Adrenal gland (tissue), 12 donors: ENCODE results near the gene LPIN2. TPM values are rescaled to one million over a fixed set of nuclear protein-coding genes. Genes with fewer than 3 reads are reported as not detected.
A peak's percentile ranks its signal among the peaks of the same experiment; 100 is the strongest.

ENCODE experiments used
- DNase-seq, 7 donors: peaks; one replicate each; pipeline ENCODE4 v3.0.0-alpha.2; 2019 to 2020
- H3K27ac ChIP-seq, 5 donors: fragments of 200-600 bp; sonication (generic) in 4 of 5; 1 replicate in 3 of 5; 2 replicates in 2 of 5; pipeline versions ENCODE4 v1.5.1 to v1.8.0; 2016 to 2020; ENCODE audit warnings: mild to moderate bottlenecking in 1 of 5
- H3K27me3 ChIP-seq: fragments of 200-600 bp; 2 replicates; pipeline ENCODE4 v1.8.0; 2021
- H3K36me3 ChIP-seq, 2 donors: fragments of 200-600 bp; replicated peaks in 1 of 2; 1 replicate in 1 of 2; 2 replicates in 1 of 2; pipeline versions ENCODE4 v1.5.1 to v1.8.0; 2018 to 2022
- H3K4me1 ChIP-seq, 2 donors: fragments of 200-600 bp; replicated peaks in 1 of 2; 1 replicate in 1 of 2; 2 replicates in 1 of 2; pipeline versions ENCODE4 v1.5.1 to v1.8.0; 2018 to 2021
- H3K4me3 ChIP-seq, 4 donors: fragments of 200-600 bp; sonication (generic) in 3 of 4; one replicate each; pipeline ENCODE4 v1.5.1; 2016 to 2018
- H3K9me3 ChIP-seq, 3 donors: fragments of 200-600 bp; sonication (generic) in 1 of 3; replicated peaks in 1 of 3; 1 replicate in 2 of 3; 2 replicates in 1 of 3; pipeline versions ENCODE4 v1.5.1 to v1.8.0; 2016 to 2021
- CTCF ChIP-seq, 6 experiments: fragments of 450-650 bp in 4 of 6; fragments of 200-600 bp in 2 of 6; sonication (generic) in 1 of 6; IDR thresholded peaks; 1 replicate in 5 of 6; 2 replicates in 1 of 6; pipeline versions ENCODE4 v1.5.1 to v1.8.0; 2016 to 2021; ENCODE audit warnings: antibody characterized with exemption in 6 of 6, mild to moderate bottlenecking in 2 of 6, moderate library complexity in 1 of 6
- POLR2A ChIP-seq, 2 donors: fragments of 450-650 bp; IDR thresholded peaks; one replicate each; pipeline ENCODE4 v1.6.1; 2017; ENCODE audit warnings: antibody characterized with exemption in 2 of 2, mild to moderate bottlenecking in 2 of 2, moderate library complexity in 1 of 2
- WGBS, 4 donors: extraction: QIAGEN DNeasy Blood & Tissue Kit in 2 of 4; methylation state at CpG; one replicate each; pipeline versions ENCODE4 v1.1.5 to v1.1.7; 2013 to 2017; 5-methylcytosine and 5-hydroxymethylcytosine counted together
- intact Hi-C, 2 donors: fragments of 100-400 bp; cut with DNase I; formaldehyde crosslinking; loops; one replicate each; pipeline versions ENCODE4 v1.14.1 to v1.15.0; 2022 to 2023
- polyA plus RNA-seq, 3 donors: library from polyadenylated mRNA; stranded (reverse); fragments of 200-250 nt in 2 of 3; fragments of 350-450 nt in 1 of 3; fragmentation: Illumina TruSeq in 1 of 3; extraction: RNeasy Lipid Tissue Mini Kit (QIAGEN cat#74804) in 1 of 3; gene quantifications; one replicate each; pipeline ENCODE4 v1.2.3, GENCODE V29; 2013 to 2014
- total RNA-seq, 9 donors: library from RNA; depleted of rRNA in 4 of 9; stranded (reverse); fragments of >200 nt in 4 of 9; fragments of 120-200 nt in 1 of 9; fragmentation: NEBNext Ultra II Directional in 1 of 9; extraction: Animal tissue kit (Norgen Biotek cat#: 25700) in 1 of 9; gene quantifications; one replicate each; pipeline versions ENCODE4 v1.1.0 to v1.2.4, GENCODE V29; 2013 to 2023
- donor health status: healthy with polysubstance abuse.
- donor health status: Bipolar disorder and iron deficiency.
- donor health status: DM: yes; HTN: yes; CAD: no.
- donor health status: DM: no; HTN: no; CAD: no.
- donor health status: DM: no; HTN: no; CAD: no.
- donor health status: DM: yes; HTN: yes; CAD: no.

The LPIN2 gene
- total and polyA plus RNA-seq, 12 donors: 5.2 to 48.6 (median 27.3) TPM

- H3K9me3 ChIP-seq: no peaks in the 10 kb centered on the region
- no peaks in the 10 kb centered on the region for H3K36me3 ChIP-seq
- H3K4me3 ChIP-seq: no peak overlapping the region
- H3K27me3 ChIP-seq: no peaks in the 10 kb centered on the region
- no peak overlapping the region for H3K27ac ChIP-seq
- TF ChIP-seq POLR2A (IDR thresholded peaks at IDR 0.05) (no peak), CTCF (IDR thresholded peaks at IDR 0.05) (peak in 2 of 6 experiments; percentile 27)
- WGBS, 4 donors: 57 to 97% (median 72%) methylated on average over 5 to 6 of the region's 6 CpGs
- intact Hi-C loops: no loop called here
- no peak for DNase-seq
- H3K4me1 ChIP-seq: peaks cover 0 to 26% of the 10 kb centered on the region in 2 donors
Measured at GRCh38 chr18:2994603-2995432, 18.1 kb downstream of the LPIN2 start.

GRCh38 chr18:2994020-2994589 lies 18.8 kb downstream of the LPIN2 start:
- no peak overlapping the region for H3K27ac ChIP-seq
- TF ChIP-seq CTCF (IDR thresholded peaks at IDR 0.05) (no peak), POLR2A (IDR thresholded peaks at IDR 0.05) (no peak)
- 86 to 97% (median 89%) methylated on average over 2 of the region's 2 CpGs for WGBS, 4 donors

GRCh38 chr18:2992995-2993877 lies 19.7 kb downstream of the LPIN2 start:
- Histone ChIP-seq H3K4me1 (peaks cover 0 to 11% of the 10 kb centered on the region in 2 donors), H3K9me3 (no peaks in the 10 kb centered on the region), H3K4me3 (no peak overlapping the region), H3K36me3 (no peaks in the 10 kb centered on the region), H3K27me3 (no peaks in the 10 kb centered on the region), H3K27ac (no peak overlapping the region)
- WGBS, 4 donors: 82 to 95% (median 92%) methylated on average over 6 of the region's 6 CpGs
- TF ChIP-seq POLR2A (IDR thresholded peaks at IDR 0.05) (no peak), CTCF (IDR thresholded peaks at IDR 0.05) (no peak)
- no peak for DNase-seq
- intact Hi-C loops: no loop called here

More at GRCh38 chr18:2994020-2994589, 18.8 kb downstream of the LPIN2 start:
- H3K27me3 ChIP-seq: no peaks in the 10 kb centered on the region
- H3K4me1 ChIP-seq: peaks cover 0 to 20% of the 10 kb centered on the region in 2 donors
- no peaks in the 10 kb centered on the region for H3K9me3 ChIP-seq
- intact Hi-C loops: no loop called here
- no peaks in the 10 kb centered on the region for H3K36me3 ChIP-seq
- DNase-seq: no peak
- H3K4me3 ChIP-seq: no peak overlapping the region
